HG02970 (cell line): ENCODE results near the gene MORN1.
A peak's percentile ranks its signal among the peaks of the same experiment; 100 is the strongest.

Source experiments
- ATAC-seq: cut with Tn5 transposase; IDR thresholded peaks from one replicate; pipeline ENCODE4 v1.9.1; 2021; ENCODE audit warnings: mild to moderate bottlenecking, moderate library complexity, moderate number of reproducible peaks; ENCODE audit not compliant: unreplicated experiment, low FRiP score

Gene MORN1

DNA sequence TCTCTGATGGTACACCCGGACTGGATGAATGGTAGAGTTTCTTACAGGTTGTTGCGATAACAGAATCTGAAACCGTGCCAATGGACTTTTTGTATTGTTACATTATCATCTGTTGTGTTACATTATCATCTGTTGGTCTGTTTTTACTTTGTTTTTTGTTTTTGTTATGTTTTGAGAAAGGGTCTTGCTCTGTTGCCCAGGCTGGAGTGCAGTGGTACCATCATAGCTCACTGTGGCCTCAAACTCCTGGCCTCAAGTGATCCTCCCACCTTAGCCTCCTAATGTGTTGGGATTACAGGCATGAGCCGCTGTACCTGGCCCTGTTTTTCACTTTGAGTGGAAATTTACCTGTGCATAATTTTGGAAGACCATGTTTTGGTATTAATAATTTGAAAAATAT is 31.2 kb upstream of the MORN1 start:
- ATAC-seq, result no peak

- no peak for ATAC-seq
Observed at GRCh38 chr1:2419416-2419815, 28.1 kb upstream of the MORN1 start.

DNA sequence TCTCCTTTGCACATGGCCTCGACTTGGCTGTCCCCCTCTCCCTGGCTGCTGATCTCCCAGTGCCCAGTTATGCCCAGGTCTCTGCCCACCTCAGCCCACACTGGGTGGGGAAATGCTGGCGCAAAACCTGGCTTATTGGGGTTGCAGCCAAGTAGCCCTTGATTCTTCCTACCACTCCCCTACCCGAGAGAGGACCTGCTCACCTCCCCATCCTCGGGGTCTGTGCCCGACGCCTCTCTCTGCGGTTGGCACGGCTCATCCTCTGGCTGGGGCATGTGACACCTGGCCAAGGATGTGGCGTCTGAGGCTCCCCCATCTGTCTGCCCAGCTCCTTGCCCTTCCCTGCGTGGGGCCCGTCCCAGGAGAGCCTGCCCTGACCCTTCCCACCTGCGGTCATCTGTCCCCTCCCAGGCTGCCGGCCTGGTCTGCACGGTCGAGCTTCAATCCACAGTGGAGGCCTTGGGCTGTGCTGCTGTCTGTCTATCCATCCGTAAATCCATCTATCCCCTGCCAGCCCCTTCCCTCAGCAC is 27.5 kb upstream of the MORN1 start:
- no peak for ATAC-seq

DNA sequence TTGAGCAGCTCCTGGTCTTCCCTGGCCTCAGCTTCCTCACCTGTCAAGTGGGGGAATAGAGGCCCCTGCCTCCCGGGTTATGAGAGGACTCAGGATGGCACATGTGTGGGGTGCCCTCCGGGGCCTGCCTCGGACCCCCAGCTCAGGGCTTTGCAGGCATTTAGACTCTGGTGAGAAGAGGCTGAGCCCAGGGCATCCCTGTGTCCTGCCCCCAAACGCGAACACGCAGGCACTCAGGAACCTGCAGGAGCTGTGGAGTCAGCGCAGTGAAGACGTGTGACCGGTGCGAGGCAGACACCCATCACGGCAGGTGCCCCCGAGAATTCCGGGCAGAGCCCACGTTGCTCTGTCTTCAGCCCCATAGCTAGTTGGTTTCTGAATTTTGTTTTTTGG is 26.5 kb upstream of the MORN1 start:
- no peak for ATAC-seq

- no peak for ATAC-seq
Observed at GRCh38 chr1:2417083-2417832, 25.9 kb upstream of the MORN1 start.

- ATAC-seq, result no peak
Observed at GRCh38 chr1:2416403-2416802, 25.0 kb upstream of the MORN1 start.

- no peak for ATAC-seq
Observed at GRCh38 chr1:2415801-2416208, 24.5 kb upstream of the MORN1 start.

DNA sequence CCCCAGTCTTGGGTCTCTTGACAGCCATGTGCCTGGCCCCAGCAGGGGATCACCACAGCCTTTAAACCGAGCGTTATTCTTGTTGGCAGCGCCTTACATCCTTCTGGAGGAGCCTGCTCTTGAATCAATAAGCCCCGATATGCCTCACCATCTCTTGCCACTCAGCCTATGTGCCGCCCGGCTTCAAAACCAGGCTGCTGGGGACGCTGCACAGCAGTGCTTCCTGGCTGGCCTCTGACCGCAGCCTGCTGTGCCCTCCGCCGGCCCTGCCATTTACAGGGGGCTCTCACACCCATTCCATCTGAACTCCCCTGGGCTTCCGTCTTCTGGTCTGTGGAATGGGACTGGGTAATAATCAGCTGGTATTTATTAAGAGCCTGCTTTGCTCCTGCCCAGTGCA is 24.0 kb upstream of the MORN1 start:
- ATAC-seq, result no peak

GRCh38 chr1:2414297-2414958 is 23.1 kb upstream of the MORN1 start:
- ATAC-seq, result no peak

DNA sequence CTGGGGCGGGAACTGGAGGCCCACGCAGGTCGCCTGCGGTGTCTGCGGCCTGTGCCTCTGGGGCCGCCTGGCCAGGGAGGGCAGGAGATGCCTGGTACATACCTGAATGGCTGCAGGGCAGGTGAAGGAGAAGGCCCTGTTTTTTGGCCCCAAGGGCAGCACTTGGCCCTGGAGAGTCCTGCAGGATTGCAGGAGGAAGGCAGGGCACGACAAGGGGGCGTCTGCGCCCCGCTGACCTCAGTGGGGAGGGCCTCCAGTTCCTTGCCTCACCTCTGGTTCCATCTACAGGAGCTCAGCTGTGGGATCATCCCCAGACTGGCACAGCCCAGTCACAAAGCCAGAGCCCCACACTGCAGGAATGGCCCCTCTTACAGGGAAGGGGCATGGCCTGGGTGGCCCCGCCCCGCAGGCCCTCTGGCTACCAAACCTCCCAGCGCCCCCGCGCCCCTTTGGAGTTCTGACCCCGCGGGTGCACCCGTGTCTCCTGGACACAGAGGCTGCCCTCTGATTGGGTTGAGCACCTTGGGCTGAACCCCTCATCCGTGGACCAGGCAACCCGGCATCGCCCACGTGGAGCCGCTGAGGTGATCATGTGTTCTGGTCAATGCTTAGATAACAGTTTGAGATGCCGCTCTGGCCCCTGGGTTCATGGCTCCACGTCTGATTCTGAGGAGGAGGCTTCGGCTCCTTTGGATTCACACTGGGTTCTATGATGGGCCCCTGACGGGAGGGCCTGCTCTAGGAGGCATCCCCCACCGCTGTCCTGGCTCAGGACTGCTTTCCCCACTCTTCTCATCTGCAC is 22.3 kb upstream of the MORN1 start:
- no peak for ATAC-seq

GRCh38 chr1:2412773-2413494 is 21.6 kb upstream of the MORN1 start:
- ATAC-seq, result peak; percentile 16

- ATAC-seq, result peak; percentile 85
Observed at GRCh38 chr1:2412395-2412772, 21.0 kb upstream of the MORN1 start, which contains the start of gene PEX10. Gene PEX10 (minus strand): TSS chr1:2412564. CDS start chr1:2412502, 62 bp downstream.

GRCh38 chr1:2411801-2412394 is 20.5 kb upstream of the MORN1 start:
- ATAC-seq, result peak; percentile 24

DNA sequence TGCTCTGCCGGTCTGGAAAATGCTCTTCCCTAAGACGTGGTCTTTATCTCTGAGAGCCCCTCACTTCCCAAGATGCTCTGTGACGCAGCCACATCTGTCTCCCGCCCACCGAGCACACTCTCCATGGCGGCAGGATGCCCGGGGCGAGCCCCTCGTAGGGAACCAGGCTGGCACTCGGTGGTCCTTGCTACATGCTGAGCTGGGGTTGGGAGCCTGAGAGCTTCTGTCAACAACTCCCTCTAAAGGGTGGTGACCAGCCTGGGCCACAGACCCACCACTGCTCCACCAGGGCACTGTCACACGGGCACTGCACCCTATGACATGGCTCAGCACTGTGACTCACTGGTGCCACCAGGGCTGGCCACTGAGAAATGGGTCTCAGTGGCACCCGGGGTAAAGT is 18.4 kb upstream of the MORN1 start:
- no peak for ATAC-seq

DNA sequence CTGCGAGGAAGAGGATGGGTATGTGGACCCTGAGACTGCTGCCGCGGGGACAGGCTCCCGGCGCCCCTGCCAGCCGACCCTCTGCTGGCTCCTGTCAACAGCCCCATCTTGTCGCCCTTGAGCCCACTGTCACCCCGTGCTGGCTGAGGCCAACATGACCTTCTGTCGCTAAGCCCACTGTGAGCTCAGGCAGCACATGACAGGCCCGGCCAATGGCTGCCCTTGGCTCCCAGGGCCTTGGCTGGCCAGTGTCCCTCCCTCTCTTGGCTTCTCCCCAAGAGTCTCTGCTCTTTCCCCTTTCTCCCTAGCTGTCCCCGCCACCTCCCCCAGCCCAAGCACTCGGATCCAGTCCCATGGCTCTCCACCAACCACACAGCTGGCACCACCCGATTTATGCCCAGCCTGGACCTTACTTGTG is 17.5 kb upstream of the MORN1 start:
- no peak for ATAC-seq

GRCh38 chr1:2408456-2408855 is 17.1 kb upstream of the MORN1 start:
- ATAC-seq, result no peak

DNA sequence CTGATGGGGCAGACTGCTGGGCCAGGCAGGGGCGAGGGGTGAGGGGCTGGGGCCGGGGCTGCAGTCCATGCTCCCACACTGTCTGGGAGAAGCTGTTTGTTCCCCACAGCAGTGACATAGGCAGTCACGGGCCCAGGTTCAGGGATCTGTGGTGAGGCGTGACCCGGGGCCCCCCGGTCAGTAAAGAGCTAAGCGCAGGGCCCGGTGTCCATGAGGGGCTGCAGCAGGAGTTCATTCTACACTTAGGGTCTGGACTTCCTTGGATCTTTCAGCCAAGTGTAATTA is 16.6 kb upstream of the MORN1 start:
- no peak for ATAC-seq

GRCh38 chr1:2407166-2407990 is 16.0 kb upstream of the MORN1 start:
- ATAC-seq, result no peak

DNA sequence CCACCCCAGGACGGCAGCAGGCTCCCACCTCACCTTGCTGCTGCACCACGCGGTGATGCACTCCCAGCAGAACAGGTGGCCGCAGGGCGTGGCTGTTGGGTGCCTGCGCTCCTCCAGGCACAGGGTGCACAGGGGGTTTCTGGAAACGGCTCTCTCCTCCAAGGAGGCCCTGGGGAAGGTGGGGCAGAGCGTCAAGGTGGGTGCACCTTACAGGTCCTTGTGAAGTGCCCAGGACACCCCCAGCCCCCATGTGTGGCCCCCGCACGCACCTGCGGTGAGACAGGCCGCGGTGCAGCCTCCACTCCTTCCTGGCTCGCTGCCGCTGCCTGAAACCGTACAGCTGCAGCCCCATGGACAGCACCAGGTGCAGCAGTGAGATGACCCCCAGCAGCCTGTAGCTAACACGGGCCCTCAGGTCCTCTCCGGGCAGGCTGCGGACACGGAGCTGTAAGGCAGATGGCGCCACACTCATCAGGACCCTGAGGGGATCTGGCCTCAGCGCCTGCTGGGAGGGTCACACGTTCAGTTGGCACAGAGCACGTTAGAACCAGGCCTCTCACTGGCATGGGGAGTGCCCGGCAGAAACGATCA is 15.2 kb upstream of the MORN1 start:
- ATAC-seq, result no peak
